ENCODE data around the gene MFN1. TPM values are rescaled to one million over a fixed set of nuclear protein-coding genes. Genes with fewer than 3 reads are reported as not detected.

MFN1 gene
- total RNA-seq, 1 donor from 2014 or later: 64.9 TPM

DNA sequence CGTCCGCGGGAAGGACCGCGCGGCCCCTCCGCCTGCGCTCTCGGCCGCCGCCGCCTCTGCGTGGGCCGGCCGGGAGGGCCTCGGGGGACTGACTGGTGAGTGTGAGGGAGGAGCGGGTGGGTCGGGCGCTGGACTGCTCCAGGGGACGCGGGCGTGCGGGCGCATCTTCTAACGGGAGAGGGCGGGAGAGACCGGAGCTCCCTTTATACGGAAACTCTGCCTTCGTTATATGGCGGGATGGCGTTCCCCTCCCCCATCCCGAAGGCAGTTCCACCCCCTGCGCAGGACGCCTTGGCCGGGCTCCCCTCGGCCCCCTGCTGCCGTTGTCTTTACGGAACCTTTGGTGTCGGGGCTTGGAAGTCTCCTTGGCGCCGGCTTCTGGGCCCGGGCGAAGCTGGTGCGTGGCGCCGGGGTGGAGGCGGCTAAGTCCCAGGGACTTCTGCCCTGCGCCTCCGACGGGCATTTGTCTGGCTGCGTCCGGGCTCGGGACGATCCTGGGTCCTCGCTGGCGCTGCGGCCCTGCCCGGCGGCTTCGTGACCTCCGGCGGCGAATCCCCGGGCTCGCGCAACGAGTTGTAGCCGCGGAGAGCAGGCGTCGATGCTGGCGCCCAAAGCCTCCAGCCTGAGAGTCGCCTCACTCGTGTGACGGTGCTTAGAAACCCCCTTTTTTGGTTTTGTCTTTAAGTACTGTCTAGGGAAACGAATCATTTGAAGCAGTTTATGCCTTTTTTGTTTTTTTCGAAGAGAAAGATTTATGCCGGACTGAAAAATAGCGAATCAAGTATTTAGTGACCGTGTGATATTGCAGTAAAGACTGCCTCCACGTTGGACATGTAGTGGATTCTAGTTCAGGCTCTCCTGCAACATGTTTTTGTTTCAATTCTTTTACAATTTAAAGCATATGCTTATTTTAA lies 24.1 kb upstream of the MFN1 start:
- POLR2A ChIA-PET: interaction anchor here (0.6 to 2.3 kb wide), 8 partner anchors 14 to 303 kb away, joined by 3 to 26 read pairs (median 4); partner anchors contain the start of genes ACTL6A and PIK3CA
- Mint-ChIP-seq H3K27me3 (no peaks in the 10 kb centered on the region), H3K36me3 (ENCODE audit: low read depth) (peaks cover 19% of the 10 kb centered on the region), H3K9me3 (no peaks in the 10 kb centered on the region), H3K27ac (peak overlapping the region; percentile 89), H3K4me3 (peak overlapping the region; percentile 87), H3K4me1 (peaks cover 36% of the 10 kb centered on the region)
- TF ChIP-seq, protein P1, sequence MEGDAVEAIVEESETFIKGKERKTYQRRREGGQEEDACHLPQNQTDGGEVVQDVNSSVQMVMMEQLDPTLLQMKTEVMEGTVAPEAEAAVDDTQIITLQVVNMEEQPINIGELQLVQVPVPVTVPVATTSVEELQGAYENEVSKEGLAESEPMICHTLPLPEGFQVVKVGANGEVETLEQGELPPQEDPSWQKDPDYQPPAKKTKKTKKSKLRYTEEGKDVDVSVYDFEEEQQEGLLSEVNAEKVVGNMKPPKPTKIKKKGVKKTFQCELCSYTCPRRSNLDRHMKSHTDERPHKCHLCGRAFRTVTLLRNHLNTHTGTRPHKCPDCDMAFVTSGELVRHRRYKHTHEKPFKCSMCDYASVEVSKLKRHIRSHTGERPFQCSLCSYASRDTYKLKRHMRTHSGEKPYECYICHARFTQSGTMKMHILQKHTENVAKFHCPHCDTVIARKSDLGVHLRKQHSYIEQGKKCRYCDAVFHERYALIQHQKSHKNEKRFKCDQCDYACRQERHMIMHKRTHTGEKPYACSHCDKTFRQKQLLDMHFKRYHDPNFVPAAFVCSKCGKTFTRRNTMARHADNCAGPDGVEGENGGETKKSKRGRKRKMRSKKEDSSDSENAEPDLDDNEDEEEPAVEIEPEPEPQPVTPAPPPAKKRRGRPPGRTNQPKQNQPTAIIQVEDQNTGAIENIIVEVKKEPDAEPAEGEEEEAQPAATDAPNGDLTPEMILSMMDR (IDR thresholded peaks at IDR 0.05): no peak
- DNase-seq (no peak), ATAC-seq (ENCODE audit: low read depth) (peak; percentile 56)
- CTCF ChIA-PET: interaction anchor here (5.6 kb wide), 1 partner anchor 307 kb away, joined by 40 read pairs; no protein-coding TSS in a partner anchor
- intact Hi-C loops (cut with micrococcal nuclease): loop anchor here (1.0 to 5.0 kb wide), 8 partner anchors 24 to 1589 kb away; partner anchors contain the start of genes ACTL6A, FXR1, GNB4 and MFN1

DNA sequence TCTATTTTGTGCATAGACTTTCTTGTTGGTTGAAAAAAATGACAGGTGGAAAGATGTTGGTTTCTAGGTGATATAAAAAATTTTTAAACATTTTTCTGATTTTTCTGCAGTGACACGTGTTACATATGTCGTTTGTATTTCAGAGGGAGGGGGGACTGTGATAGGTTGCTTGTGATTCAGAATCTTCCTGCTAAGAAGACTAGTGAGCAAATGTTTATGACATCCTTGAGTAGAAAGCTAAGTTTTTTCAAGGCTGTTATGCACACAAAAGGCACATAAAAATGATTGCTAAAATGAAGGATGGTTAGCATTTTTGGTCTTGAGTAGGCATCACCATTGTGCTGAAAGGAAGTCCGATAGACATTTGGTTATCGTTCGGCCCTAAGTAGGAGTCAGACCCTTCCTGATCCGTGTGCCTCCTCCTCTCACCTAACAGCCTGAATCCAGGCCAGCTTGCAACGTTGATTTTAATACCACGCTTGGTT lies 23.2 kb upstream of the MFN1 start:
- TF ChIP-seq, protein P1 (IDR thresholded peaks at IDR 0.05): no peak
- no peak for ATAC-seq (ENCODE audit: low read depth)
- ChIA-PET CTCF (interaction anchor here (5.6 kb wide), 1 partner anchor 308 kb away, joined by 40 read pairs; no protein-coding TSS in a partner anchor), POLR2A (interaction anchor here (1.0 to 2.3 kb wide), 3 partner anchors 22 to 115 kb away, joined by 3 to 11 read pairs (median 5); no protein-coding TSS in a partner anchor)
- H3K4me3 Mint-ChIP-seq: peak overlapping the region; percentile 87
- intact Hi-C loops (cut with micrococcal nuclease): loop anchor here (5.0 kb wide), 2 partner anchors 108 to 1588 kb away; partner anchors contain the start of gene FXR1
- peak overlapping the region; percentile 89 for H3K27ac Mint-ChIP-seq
- peaks cover 28% of the 10 kb centered on the region for H3K36me3 Mint-ChIP-seq (ENCODE audit: low read depth)
- H3K27me3 Mint-ChIP-seq: no peaks in the 10 kb centered on the region
- no peaks in the 10 kb centered on the region for H3K9me3 Mint-ChIP-seq
- peaks cover 36% of the 10 kb centered on the region for H3K4me1 Mint-ChIP-seq
- no peak for DNase-seq

DNA sequence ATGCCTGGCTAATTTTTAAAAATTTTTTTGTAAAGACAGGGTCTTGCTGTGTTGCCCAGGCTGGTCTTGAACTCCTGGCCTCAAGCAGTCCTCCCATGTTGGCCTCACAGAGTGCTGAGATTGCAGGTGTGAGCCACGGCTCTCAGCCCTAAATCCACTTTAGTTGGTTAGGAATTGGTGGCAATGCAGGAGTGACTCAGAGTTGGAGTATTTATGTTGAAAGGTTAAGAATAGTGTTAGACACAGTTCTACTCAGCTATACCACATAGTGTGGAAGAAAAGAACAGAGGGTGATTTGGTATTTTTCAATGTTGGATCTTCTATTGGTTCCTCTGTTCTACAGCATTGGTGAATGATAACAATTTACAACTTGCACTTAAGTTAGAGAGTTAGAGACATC lies 17.1 kb upstream of the MFN1 start:
- ChIA-PET CTCF (no interaction called here), POLR2A (interaction anchor here (1.1 kb wide), 1 partner anchor 19 kb away, joined by 3 read pairs; no protein-coding TSS in a partner anchor)
- Mint-ChIP-seq H3K36me3 (ENCODE audit: low read depth) (peaks cover 70% of the 10 kb centered on the region), H3K27ac (no peak overlapping the region), H3K4me3 (no peak overlapping the region), H3K27me3 (no peaks in the 10 kb centered on the region), H3K9me3 (no peaks in the 10 kb centered on the region), H3K4me1 (peaks cover 4% of the 10 kb centered on the region)
- TF ChIP-seq, protein P1 (IDR thresholded peaks at IDR 0.05): no peak
- intact Hi-C loops (cut with micrococcal nuclease): no loop called here
- ATAC-seq (ENCODE audit: low read depth) (no peak), DNase-seq (no peak)

DNA sequence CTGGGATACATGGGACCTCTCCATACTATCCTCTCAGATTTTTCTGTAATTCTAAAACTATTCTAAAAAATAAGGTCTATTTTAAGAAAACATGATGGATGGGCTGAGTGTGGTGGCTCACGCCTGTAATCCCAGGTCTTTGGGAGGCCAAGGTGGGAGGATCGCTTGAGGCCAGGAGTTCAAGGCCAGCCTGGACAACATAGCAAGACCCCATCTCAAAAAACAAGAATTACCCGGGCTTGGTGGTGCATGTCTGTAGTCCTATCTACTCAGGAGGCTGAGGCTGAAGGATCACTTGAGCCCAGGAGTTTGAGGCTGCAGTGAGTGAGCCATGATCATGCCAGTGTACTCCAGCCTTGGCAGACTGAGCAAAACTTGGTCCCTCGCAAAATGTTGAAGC lies 15.3 kb upstream of the MFN1 start:
- DNase-seq (no peak), ATAC-seq (ENCODE audit: low read depth) (no peak)
- intact Hi-C loops (cut with micrococcal nuclease): no loop called here
- H3K9me3 Mint-ChIP-seq: no peaks in the 10 kb centered on the region
- no peak overlapping the region for H3K27ac Mint-ChIP-seq
- ChIA-PET POLR2A (no interaction called here), CTCF (no interaction called here)
- no peak overlapping the region for H3K4me3 Mint-ChIP-seq
- TF ChIP-seq, protein P1 (IDR thresholded peaks at IDR 0.05): no peak
- peaks cover 79% of the 10 kb centered on the region for H3K36me3 Mint-ChIP-seq (ENCODE audit: low read depth)
- no peaks in the 10 kb centered on the region for H3K27me3 Mint-ChIP-seq
- peaks cover 2% of the 10 kb centered on the region for H3K4me1 Mint-ChIP-seq

DNA sequence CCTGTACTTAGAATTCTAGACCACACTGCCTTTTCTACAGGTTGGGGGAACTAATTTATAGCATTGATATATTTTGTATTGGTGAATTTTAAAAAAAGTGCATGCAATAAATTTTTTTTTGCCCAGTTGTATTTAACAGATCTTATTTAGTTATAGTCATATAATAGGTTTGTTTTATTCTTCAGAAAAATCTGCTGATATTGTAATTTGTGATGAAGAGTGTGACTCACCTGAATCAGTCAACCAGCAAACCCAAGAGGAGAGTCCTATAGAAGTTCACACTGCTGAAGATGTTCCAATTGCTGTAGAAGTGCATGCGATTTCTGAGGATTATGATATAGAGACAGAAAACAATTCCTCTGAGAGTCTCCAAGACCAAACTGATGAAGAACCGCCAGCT lies 14.4 kb upstream of the MFN1 start:
- H3K27ac Mint-ChIP-seq: no peak overlapping the region
- CTCF ChIA-PET: no interaction called here

More for the DNA sequence above, 14.4 kb upstream of the MFN1 start:
- POLR2A ChIA-PET: interaction anchor here (0.6 kb wide), 1 partner anchor 9 kb away, joined by 7 read pairs; no protein-coding TSS in a partner anchor
- no peak overlapping the region for H3K4me3 Mint-ChIP-seq
- H3K9me3 Mint-ChIP-seq: no peaks in the 10 kb centered on the region
- H3K4me1 Mint-ChIP-seq: peaks cover 2% of the 10 kb centered on the region
- ATAC-seq (ENCODE audit: low read depth) (no peak), DNase-seq (no peak)
- H3K27me3 Mint-ChIP-seq: no peaks in the 10 kb centered on the region
- intact Hi-C loops (cut with micrococcal nuclease): no loop called here
- TF ChIP-seq, protein P1 (IDR thresholded peaks at IDR 0.05): no peak
- H3K36me3 Mint-ChIP-seq (ENCODE audit: low read depth): peaks cover 78% of the 10 kb centered on the region
